ENCODE data around the gene FBXL16. TPM values are rescaled to one million over a fixed set of nuclear protein-coding genes. Genes with fewer than 3 reads are reported as not detected.

Gene FBXL16
- total and polyA plus RNA-seq, 2 donors (not counting 3 experiments of a cell fraction or from before 2014, with no cell fraction given): 0.07 to 0.22 TPM

GRCh38 chr16:659618-660017 is 46.0 kb downstream of the FBXL16 start:
- H3K27me3 ChIP-seq (ENCODE audit: control insufficient read depth in 2 of 2, insufficient read depth in 2 of 2, low read length in 2 of 2): no peaks in the 10 kb centered on the region
- H3K4me2 ChIP-seq (ENCODE audit: insufficient read depth, low read length): no peak overlapping the region
- no peak overlapping the region for H3K27ac ChIP-seq (ENCODE audit: insufficient read depth, low read depth, low read length)
- intact Hi-C loops (cut with micrococcal nuclease): loop anchor here (1.0 kb wide), 5 partner anchors 10 to 267 kb away; partner anchors contain the start of gene WDR90
- CTCF ChIA-PET: interaction anchor here (0.9 to 1.9 kb wide), 8 partner anchors 10 to 81 kb away, joined by 3 to 11 read pairs (median 4); partner anchors contain the start of genes METTL26, RHBDL1 and WDR90
- H3K9me3 ChIP-seq (replicated peaks; ENCODE audit: control insufficient read depth, insufficient read depth, low read length): no peaks in the 10 kb centered on the region
- H3K4me3 ChIP-seq (replicated peaks in 1 of 3; ENCODE audit: insufficient read depth in 1 of 3, low read depth in 1 of 3, low read length in 3 of 3): no peak overlapping the region
- no peak overlapping the region for H3K9ac ChIP-seq (replicated peaks; ENCODE audit: extremely low read depth, insufficient read depth, low read length)
- POLR2A ChIA-PET: no interaction called here
- no peak for DNase-seq (ENCODE audit: low read depth, low spot score)
- TF ChIP-seq GATA2 (IDR thresholded peaks at IDR 0.05; ENCODE audit: insufficient read depth, insufficient read length, low read depth, low read length) (no peak), EZH2 (IDR thresholded peaks at IDR 0.05; ENCODE audit: borderline replicate concordance, low read depth, low read length, severe bottlenecking) (no peak), JUN (IDR thresholded peaks at IDR 0.05; ENCODE audit: borderline replicate concordance, insufficient read depth, insufficient read length, low read depth) (no peak), POLR2AphosphoS5 (IDR thresholded peaks at IDR 0.05; ENCODE audit: insufficient read depth, low read depth, low read length) (no peak), MYC (IDR thresholded peaks at IDR 0.05; ENCODE audit: low read depth, low read length) (no peak), POLR2A (IDR thresholded peaks at IDR 0.05; ENCODE audit: low read depth, low read length) (no peak), FOS (IDR thresholded peaks at IDR 0.05; ENCODE audit: borderline replicate concordance, insufficient read depth, low read length) (no peak)
- TF ChIP-seq, protein P1, sequence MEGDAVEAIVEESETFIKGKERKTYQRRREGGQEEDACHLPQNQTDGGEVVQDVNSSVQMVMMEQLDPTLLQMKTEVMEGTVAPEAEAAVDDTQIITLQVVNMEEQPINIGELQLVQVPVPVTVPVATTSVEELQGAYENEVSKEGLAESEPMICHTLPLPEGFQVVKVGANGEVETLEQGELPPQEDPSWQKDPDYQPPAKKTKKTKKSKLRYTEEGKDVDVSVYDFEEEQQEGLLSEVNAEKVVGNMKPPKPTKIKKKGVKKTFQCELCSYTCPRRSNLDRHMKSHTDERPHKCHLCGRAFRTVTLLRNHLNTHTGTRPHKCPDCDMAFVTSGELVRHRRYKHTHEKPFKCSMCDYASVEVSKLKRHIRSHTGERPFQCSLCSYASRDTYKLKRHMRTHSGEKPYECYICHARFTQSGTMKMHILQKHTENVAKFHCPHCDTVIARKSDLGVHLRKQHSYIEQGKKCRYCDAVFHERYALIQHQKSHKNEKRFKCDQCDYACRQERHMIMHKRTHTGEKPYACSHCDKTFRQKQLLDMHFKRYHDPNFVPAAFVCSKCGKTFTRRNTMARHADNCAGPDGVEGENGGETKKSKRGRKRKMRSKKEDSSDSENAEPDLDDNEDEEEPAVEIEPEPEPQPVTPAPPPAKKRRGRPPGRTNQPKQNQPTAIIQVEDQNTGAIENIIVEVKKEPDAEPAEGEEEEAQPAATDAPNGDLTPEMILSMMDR (IDR thresholded peaks at IDR 0.05; ENCODE audit: extremely low read depth in 1 of 2, insufficient read depth in 1 of 2, low read depth in 1 of 2, low read length in 2 of 2): no peak
- TF ChIP-seq, protein P2, sequence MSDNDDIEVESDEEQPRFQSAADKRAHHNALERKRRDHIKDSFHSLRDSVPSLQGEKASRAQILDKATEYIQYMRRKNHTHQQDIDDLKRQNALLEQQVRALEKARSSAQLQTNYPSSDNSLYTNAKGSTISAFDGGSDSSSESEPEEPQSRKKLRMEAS (IDR thresholded peaks at IDR 0.05; ENCODE audit: insufficient read depth, insufficient read length): no peak
- H3K9me1 ChIP-seq (replicated peaks; ENCODE audit: control insufficient read depth, extremely low read depth, insufficient read depth, low read length): no peaks in the 10 kb centered on the region
- dilution Hi-C loops (cut with MboI; ENCODE audit: extremely low pct_ligation_motif_present, low sequenced_read_pairs): no loop called here
- no peaks in the 10 kb centered on the region for H3K79me2 ChIP-seq (ENCODE audit: control insufficient read depth, insufficient read depth, low read length)
- BruUV-seq (replicated peaks): no TSS peak
- no peak overlapping the region for H2AFZ ChIP-seq (ENCODE audit: low read depth, low read length)
- peaks cover 0 to 3% of the 10 kb centered on the region in 2 experiments for H3K36me3 ChIP-seq (ENCODE audit: control insufficient read depth in 2 of 2, extremely low read depth in 1 of 2, insufficient read depth in 2 of 2, low read length in 2 of 2)
- H4K20me1 ChIP-seq (replicated peaks; ENCODE audit: control insufficient read depth, extremely low read depth, insufficient read depth, low read length): no peaks in the 10 kb centered on the region
- no peaks in the 10 kb centered on the region for H3K4me1 ChIP-seq (ENCODE audit: control insufficient read depth, extremely low read depth, insufficient read depth, low read length)
- no peak for FAIRE-seq
